WTC11 (cell line): Measurements from ENCODE around the gene KCNE3. TPM values are rescaled to one million over a fixed set of nuclear protein-coding genes. Genes with fewer than 3 reads are reported as not detected.

Experiments
- ATAC-seq: fragments of 200-7000 bp; cut with Tn5 transposase; 2 replicates; pipeline ENCODE4 v1.10.0; 2021; ENCODE audit warnings: mild to moderate bottlenecking, moderate library complexity
- CTCF ChIA-PET: fragments of 300-600 bp; sonication (Branson Sonifier 250); formaldehyde crosslinking; loops from one replicate; lab custom pipeline; 2021; ENCODE audit warnings: antibody characterized with exemption; lab: Charles Lee
- POLR2A ChIA-PET: fragments of 350-600 bp; sonication (Branson Sonifier 250); formaldehyde crosslinking; loops from one replicate; lab custom pipeline; 2021; ENCODE audit warnings: antibody characterized with exemption; lab: Charles Lee
- DNase-seq: peaks from one replicate; pipeline ENCODE4 v3.0.0; 2021; ENCODE audit warnings: low spot score
- H3K27ac Mint-ChIP-seq: 2 replicates; pipeline ENCODE4 v1.8.0; 2021; ENCODE audit warnings: mixed read lengths
- H3K27me3 Mint-ChIP-seq: 2 replicates; pipeline ENCODE4 v1.8.0; 2021; ENCODE audit warnings: low read depth, mild to moderate bottlenecking, moderate library complexity, mixed read lengths
- H3K36me3 Mint-ChIP-seq: 2 replicates; pipeline ENCODE4 v1.8.0; 2021; ENCODE audit warnings: mixed read lengths
- H3K4me1 Mint-ChIP-seq: 2 replicates; pipeline ENCODE4 v1.8.0; 2022; ENCODE audit warnings: mixed read lengths
- H3K4me3 Mint-ChIP-seq: 2 replicates; pipeline ENCODE4 v1.8.0; 2021; ENCODE audit warnings: mild to moderate bottlenecking, moderate library complexity, mixed read lengths
- H3K9me3 Mint-ChIP-seq: 2 replicates; pipeline ENCODE4 v1.8.0; 2021; ENCODE audit warnings: mixed read lengths
- CREM ChIP-seq: sonication (generic); formaldehyde crosslinking; IDR thresholded peaks from 2 replicates; pipeline ENCODE4 v1.8.1; 2022; ENCODE audit warnings: mild to moderate bottlenecking, missing genetic modification reagents, moderate library complexity
- GTF2I ChIP-seq: fragments of 250-450 bp; sonication (Bioruptor Pico); conservative IDR thresholded peaks from 2 replicates; pipeline ENCODE4 v1.4.0; 2021; ENCODE audit warnings: mild to moderate bottlenecking
- HMGA2 ChIP-seq: fragments of 250-450 bp; sonication (Bioruptor Pico); IDR thresholded peaks from 2 replicates; pipeline ENCODE4 v1.4.0; 2021; ENCODE audit warnings: mild to moderate bottlenecking, moderate library complexity
- IRF2 ChIP-seq: sonication (generic); formaldehyde crosslinking; IDR thresholded peaks from 2 replicates; pipeline ENCODE4 v1.8.0; 2022; ENCODE audit warnings: low read depth, missing genetic modification reagents, borderline replicate concordance
- JUN ChIP-seq: sonication (generic); formaldehyde crosslinking; IDR thresholded peaks from 2 replicates; pipeline ENCODE4 v1.8.0; 2023; ENCODE audit warnings: mild to moderate bottlenecking, missing genetic modification reagents
- MLX ChIP-seq: sonication (generic); formaldehyde crosslinking; IDR thresholded peaks from 2 replicates; pipeline ENCODE4 v1.8.1; 2023; ENCODE audit warnings: mild to moderate bottlenecking, missing genetic modification reagents, moderate library complexity
- MXD4 ChIP-seq: fragments of 250-450 bp; sonication (Bioruptor Pico); IDR thresholded peaks from 2 replicates; pipeline ENCODE4 v1.8.0; 2021; ENCODE audit warnings: mild to moderate bottlenecking, moderate library complexity, borderline replicate concordance
- NFE2L1 ChIP-seq: sonication (generic); formaldehyde crosslinking; IDR thresholded peaks from 2 replicates; pipeline ENCODE4 v1.8.1; 2023; ENCODE audit warnings: missing genetic modification reagents
- PRDM15 ChIP-seq: sonication (generic); formaldehyde crosslinking; IDR thresholded peaks from 2 replicates; pipeline ENCODE4 v1.8.0; 2022; ENCODE audit warnings: missing genetic modification reagents
- PRRX2 ChIP-seq: fragments of 250-450 bp; sonication (Bioruptor Pico); IDR thresholded peaks from 2 replicates; pipeline ENCODE4 v1.8.0; 2021; ENCODE audit warnings: mild to moderate bottlenecking
- RORB ChIP-seq: fragments of 250-450 bp; sonication (Bioruptor Pico); IDR thresholded peaks from 2 replicates; pipeline ENCODE4 v1.9.0; 2021; ENCODE audit warnings: mild to moderate bottlenecking
- SMAD4 ChIP-seq: sonication (generic); formaldehyde crosslinking; IDR thresholded peaks from 2 replicates; pipeline ENCODE4 v1.8.0; 2022; ENCODE audit warnings: mild to moderate bottlenecking, missing genetic modification reagents
- SP1 ChIP-seq: sonication (generic); formaldehyde crosslinking; conservative IDR thresholded peaks from 2 replicates; pipeline ENCODE4 v1.8.1; 2022; ENCODE audit warnings: missing genetic modification reagents
- USF2 ChIP-seq: sonication (generic); formaldehyde crosslinking; IDR thresholded peaks from 2 replicates; pipeline ENCODE4 v1.8.1; 2023; ENCODE audit warnings: mild to moderate bottlenecking, missing genetic modification reagents, moderate library complexity
- ZNF138 ChIP-seq: sonication (generic); formaldehyde crosslinking; conservative IDR thresholded peaks from 2 replicates; pipeline ENCODE4 v1.8.1; 2022; ENCODE audit warnings: mild to moderate bottlenecking, moderate library complexity, missing genetic modification reagents
- total RNA-seq: library from RNA; stranded (reverse); gene quantifications from 3 replicates; pipeline ENCODE4 v1.2.3, GENCODE V29; 2021
- TF ChIP-seq, protein P1 (sequence below): fragments of 250-450 bp; sonication (Bioruptor Pico); IDR thresholded peaks from 2 replicates; pipeline ENCODE4 v1.9.0; 2021; ENCODE audit warnings: mild to moderate bottlenecking, borderline replicate concordance
- TF ChIP-seq, protein P2 (sequence below): fragments of 250-450 bp; sonication (Bioruptor Pico); IDR thresholded peaks from 2 replicates; pipeline ENCODE4 v2.1.2; 2022; ENCODE audit warnings: mild to moderate bottlenecking, moderate library complexity
- TF ChIP-seq, protein P3 (sequence below): sonication (generic); formaldehyde crosslinking; IDR thresholded peaks from 2 replicates; pipeline ENCODE4 v1.8.0; 2022; ENCODE audit warnings: mild to moderate bottlenecking, missing genetic modification reagents
- TF ChIP-seq, protein P4 (sequence below): fragments of 250-450 bp; sonication (Bioruptor Pico); conservative IDR thresholded peaks from 2 replicates; pipeline ENCODE4 v1.9.0; 2021; ENCODE audit warnings: mild to moderate bottlenecking

The KCNE3 gene
- total RNA-seq, 1 experiment from 2014 or later, result 1.9 TPM

DNA sequence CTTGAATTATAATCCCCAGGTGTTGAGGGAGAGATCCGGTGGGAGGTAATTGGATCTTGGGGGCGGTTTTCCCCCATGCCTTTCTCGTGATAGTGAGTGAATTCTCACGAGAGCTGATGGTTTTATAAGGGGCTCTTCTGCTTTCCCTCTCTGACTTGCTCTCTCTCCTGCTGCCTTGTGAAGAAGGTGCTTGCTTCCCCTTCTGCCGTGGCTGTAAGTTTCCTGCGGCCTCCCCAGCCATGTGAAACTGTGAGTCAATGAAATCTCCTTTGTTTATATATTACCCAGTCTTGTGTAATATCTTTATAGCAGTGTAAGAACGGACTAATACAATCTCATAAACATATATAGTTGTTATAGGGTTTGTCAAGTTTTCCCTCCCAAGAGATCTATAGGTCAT lies 32.8 kb downstream of the KCNE3 start (continued):
- TF ChIP-seq, protein P1, sequence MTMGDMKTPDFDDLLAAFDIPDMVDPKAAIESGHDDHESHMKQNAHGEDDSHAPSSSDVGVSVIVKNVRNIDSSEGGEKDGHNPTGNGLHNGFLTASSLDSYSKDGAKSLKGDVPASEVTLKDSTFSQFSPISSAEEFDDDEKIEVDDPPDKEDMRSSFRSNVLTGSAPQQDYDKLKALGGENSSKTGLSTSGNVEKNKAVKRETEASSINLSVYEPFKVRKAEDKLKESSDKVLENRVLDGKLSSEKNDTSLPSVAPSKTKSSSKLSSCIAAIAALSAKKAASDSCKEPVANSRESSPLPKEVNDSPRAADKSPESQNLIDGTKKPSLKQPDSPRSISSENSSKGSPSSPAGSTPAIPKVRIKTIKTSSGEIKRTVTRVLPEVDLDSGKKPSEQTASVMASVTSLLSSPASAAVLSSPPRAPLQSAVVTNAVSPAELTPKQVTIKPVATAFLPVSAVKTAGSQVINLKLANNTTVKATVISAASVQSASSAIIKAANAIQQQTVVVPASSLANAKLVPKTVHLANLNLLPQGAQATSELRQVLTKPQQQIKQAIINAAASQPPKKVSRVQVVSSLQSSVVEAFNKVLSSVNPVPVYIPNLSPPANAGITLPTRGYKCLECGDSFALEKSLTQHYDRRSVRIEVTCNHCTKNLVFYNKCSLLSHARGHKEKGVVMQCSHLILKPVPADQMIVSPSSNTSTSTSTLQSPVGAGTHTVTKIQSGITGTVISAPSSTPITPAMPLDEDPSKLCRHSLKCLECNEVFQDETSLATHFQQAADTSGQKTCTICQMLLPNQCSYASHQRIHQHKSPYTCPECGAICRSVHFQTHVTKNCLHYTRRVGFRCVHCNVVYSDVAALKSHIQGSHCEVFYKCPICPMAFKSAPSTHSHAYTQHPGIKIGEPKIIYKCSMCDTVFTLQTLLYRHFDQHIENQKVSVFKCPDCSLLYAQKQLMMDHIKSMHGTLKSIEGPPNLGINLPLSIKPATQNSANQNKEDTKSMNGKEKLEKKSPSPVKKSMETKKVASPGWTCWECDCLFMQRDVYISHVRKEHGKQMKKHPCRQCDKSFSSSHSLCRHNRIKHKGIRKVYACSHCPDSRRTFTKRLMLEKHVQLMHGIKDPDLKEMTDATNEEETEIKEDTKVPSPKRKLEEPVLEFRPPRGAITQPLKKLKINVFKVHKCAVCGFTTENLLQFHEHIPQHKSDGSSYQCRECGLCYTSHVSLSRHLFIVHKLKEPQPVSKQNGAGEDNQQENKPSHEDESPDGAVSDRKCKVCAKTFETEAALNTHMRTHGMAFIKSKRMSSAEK (CRISPR knock-in tag), result no peak
- TF ChIP-seq SP1 (CRISPR knock-in tag), result no peak
- TF ChIP-seq MLX, result no peak
- TF ChIP-seq HMGA2 (CRISPR knock-in tag), result no peak
- no peak for TF ChIP-seq MXD4 (CRISPR knock-in tag)
- no peak for TF ChIP-seq PRDM15 (CRISPR knock-in tag)
- no peak for TF ChIP-seq SMAD4 (CRISPR knock-in tag)
- TF ChIP-seq JUN, result no peak

DNA sequence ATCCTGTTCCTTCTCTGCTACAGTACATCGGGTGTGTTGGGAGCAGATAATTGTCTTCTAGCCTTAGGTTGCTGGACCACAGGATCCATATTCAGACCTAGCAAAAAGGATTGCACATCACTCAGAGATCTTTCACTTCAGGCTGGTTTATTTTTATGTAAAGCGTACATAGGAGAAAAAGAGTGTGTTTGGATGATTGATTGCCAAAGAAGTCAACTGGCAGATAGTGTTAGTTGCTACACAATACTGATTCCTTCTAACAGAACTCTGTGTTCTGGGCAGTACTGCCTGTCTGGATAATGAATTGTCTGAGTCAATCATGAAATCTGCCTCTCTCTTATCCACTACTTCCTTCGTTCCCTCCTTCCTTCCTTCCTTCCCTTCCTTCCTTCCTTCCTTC lies 38.1 kb downstream of the KCNE3 start:
- no peaks in the 10 kb centered on the region; the same call in 1 of the 2 replicates for H3K27me3 Mint-ChIP-seq
- 0 out of 2 replicates have a peak, but pooled peaks cover 5% of the 10 kb centered on the region for H3K9me3 Mint-ChIP-seq
- no peak for ATAC-seq
- H3K4me1 Mint-ChIP-seq, result no peaks in the 10 kb centered on the region
- POLR2A ChIA-PET, result no interaction called here
- no peak overlapping the region for H3K4me3 Mint-ChIP-seq
- no peak for DNase-seq
- no peaks in the 10 kb centered on the region for H3K36me3 Mint-ChIP-seq
- CTCF ChIA-PET, result no interaction called here
- H3K27ac Mint-ChIP-seq, result no peak overlapping the region
- no peak for TF ChIP-seq RORB
- TF ChIP-seq, protein P2, sequence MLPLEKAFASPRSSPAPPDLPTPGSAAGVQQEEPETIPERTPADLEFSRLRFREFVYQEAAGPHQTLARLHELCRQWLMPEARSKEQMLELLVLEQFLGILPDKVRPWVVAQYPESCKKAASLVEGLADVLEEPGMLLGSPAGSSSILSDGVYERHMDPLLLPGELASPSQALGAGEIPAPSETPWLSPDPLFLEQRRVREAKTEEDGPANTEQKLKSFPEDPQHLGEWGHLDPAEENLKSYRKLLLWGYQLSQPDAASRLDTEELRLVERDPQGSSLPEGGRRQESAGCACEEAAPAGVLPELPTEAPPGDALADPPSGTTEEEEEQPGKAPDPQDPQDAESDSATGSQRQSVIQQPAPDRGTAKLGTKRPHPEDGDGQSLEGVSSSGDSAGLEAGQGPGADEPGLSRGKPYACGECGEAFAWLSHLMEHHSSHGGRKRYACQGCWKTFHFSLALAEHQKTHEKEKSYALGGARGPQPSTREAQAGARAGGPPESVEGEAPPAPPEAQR (CRISPR knock-in tag), result no peak
- no peak for TF ChIP-seq IRF2 (CRISPR knock-in tag)
- no peak for TF ChIP-seq ZNF138
- TF ChIP-seq, protein P3, sequence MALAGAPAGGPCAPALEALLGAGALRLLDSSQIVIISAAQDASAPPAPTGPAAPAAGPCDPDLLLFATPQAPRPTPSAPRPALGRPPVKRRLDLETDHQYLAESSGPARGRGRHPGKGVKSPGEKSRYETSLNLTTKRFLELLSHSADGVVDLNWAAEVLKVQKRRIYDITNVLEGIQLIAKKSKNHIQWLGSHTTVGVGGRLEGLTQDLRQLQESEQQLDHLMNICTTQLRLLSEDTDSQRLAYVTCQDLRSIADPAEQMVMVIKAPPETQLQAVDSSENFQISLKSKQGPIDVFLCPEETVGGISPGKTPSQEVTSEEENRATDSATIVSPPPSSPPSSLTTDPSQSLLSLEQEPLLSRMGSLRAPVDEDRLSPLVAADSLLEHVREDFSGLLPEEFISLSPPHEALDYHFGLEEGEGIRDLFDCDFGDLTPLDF, result no peak
- TF ChIP-seq USF2 (CRISPR knock-in tag), result no peak
- TF ChIP-seq GTF2I (CRISPR knock-in tag), result no peak
- TF ChIP-seq, protein P4, sequence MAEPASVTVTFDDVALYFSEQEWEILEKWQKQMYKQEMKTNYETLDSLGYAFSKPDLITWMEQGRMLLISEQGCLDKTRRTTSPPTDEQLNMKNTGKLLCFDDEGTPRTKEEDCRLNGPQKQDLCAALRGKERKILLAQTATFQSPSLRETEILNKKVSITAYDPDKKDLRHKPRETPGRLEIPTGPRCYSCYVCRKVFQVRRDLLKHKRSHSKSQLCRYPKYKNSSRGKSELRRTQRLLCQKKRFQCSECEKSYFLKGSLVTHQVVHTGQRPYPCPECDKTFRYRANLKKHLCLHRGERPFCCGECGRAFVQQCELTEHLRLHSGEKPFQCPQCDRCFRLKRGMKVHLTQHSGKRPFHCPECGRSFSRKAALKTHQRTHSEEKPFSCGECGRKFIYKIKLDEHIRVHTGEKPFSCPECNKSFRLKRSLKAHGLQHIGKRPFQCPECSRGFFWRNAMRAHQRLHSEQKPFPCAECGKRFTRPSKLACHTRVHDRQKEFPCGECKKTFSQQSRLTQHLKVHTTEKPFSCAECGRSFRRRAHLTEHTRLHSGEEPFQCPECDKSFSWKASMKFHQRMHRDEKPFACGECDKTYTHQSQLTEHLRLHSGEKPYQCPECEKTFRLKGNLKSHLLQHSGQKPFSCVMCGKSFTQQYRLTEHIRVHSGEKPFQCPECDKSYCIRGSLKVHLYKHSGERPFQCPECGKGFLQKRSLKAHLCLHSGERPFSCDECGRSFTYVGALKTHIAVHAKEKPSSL, result no peak
- no peak for TF ChIP-seq CREM (CRISPR knock-in tag)
- no peak for TF ChIP-seq PRRX2 (CRISPR knock-in tag)
- TF ChIP-seq NFE2L1 (CRISPR knock-in tag), result no peak
